Upper lobe of left lung (tissue), 6 donors: ENCODE results near the gene C10orf143. TPM values are rescaled to one million over a fixed set of nuclear protein-coding genes. Genes with fewer than 3 reads are reported as not detected.

Experiments
- ATAC-seq, 2 donors: fragments of 200-7000 bp; cut with Tn5 transposase; one replicate each; pipeline ENCODE4 v1.9.1; 2022; ENCODE audit warnings: mild to moderate bottlenecking in 2 of 2, moderate library complexity in 2 of 2; ENCODE audit not compliant: low FRiP score in 2 of 2
- DNase-seq, 2 donors: peaks; one replicate each; pipeline ENCODE4 v3.0.0-alpha.2; 2019 to 2020
- H3K27ac ChIP-seq, 4 donors: fragments of 200-600 bp; sonication (generic); one replicate each; pipeline ENCODE4 v1.5.1; 2016 to 2019
- H3K27me3 ChIP-seq, 4 donors: fragments of 200-600 bp; sonication (generic); one replicate each; pipeline ENCODE4 v1.5.1; 2017 to 2019
- H3K36me3 ChIP-seq, 4 donors: fragments of 200-600 bp; sonication (generic); one replicate each; pipeline ENCODE4 v1.5.1; 2016 to 2019
- H3K4me1 ChIP-seq, 4 donors: fragments of 200-600 bp; sonication (generic); one replicate each; pipeline ENCODE4 v1.5.1; 2018 to 2019
- H3K4me3 ChIP-seq, 4 donors: fragments of 200-600 bp; sonication (generic); one replicate each; pipeline ENCODE4 v1.5.1; 2017 to 2019; ENCODE audit warnings: mild to moderate bottlenecking in 2 of 4, moderate library complexity in 1 of 4
- H3K9me3 ChIP-seq, 4 donors: fragments of 200-600 bp; sonication (generic); one replicate each; pipeline ENCODE4 v1.5.1; 2018 to 2019
- EP300 ChIP-seq, 4 donors: sonication (generic); formaldehyde crosslinking; IDR thresholded peaks; one replicate each; pipeline ENCODE4 v1.5.1; 2017; ENCODE audit warnings: antibody characterized with exemption in 4 of 4, control low read depth in 2 of 4
- POLR2A ChIP-seq, 4 donors: fragments of 450-650 bp; IDR thresholded peaks; one replicate each; pipeline ENCODE4 v1.5.1; 2016 to 2017; ENCODE audit warnings: antibody characterized with exemption in 4 of 4, mild to moderate bottlenecking in 2 of 4
- POLR2AphosphoS5 ChIP-seq, 2 donors: sonication (generic); formaldehyde crosslinking; IDR thresholded peaks; one replicate each; pipeline ENCODE4 v1.5.1; 2017; ENCODE audit warnings: antibody characterized with exemption in 2 of 2
- WGBS, 2 donors: methylation state at CpG; one replicate each; pipeline ENCODE4 v1.1.5; 2017 to 2018; 5-methylcytosine and 5-hydroxymethylcytosine counted together
- total RNA-seq, 6 donors: library from RNA; depleted of rRNA in 4 of 6; stranded (reverse); fragments of >200 nt in 4 of 6; gene quantifications; one replicate each; pipeline versions ENCODE4 v1.1.0 to v1.2.1, GENCODE V29; 2016 to 2021
- TF ChIP-seq, protein P1 (sequence below), 6 experiments: fragments of 450-650 bp in 4 of 6; fragments of 200-600 bp in 2 of 6; sonication (generic) in 2 of 6; IDR thresholded peaks; one replicate each; pipeline ENCODE4 v1.5.1; 2016 to 2019; ENCODE audit warnings: antibody characterized with exemption in 6 of 6
- donor health status: DM: no; HTN: no; CAD: no; lungs with moderate emphysema.
- donor health status: DM: no; HTN: yes; CAD: no; lungs with severe emphysema.

C10orf143 gene
- total RNA-seq, 6 donors from 2014 or later: 0.55 to 6.0 (median 4.4) TPM; not detected in 1

DNA sequence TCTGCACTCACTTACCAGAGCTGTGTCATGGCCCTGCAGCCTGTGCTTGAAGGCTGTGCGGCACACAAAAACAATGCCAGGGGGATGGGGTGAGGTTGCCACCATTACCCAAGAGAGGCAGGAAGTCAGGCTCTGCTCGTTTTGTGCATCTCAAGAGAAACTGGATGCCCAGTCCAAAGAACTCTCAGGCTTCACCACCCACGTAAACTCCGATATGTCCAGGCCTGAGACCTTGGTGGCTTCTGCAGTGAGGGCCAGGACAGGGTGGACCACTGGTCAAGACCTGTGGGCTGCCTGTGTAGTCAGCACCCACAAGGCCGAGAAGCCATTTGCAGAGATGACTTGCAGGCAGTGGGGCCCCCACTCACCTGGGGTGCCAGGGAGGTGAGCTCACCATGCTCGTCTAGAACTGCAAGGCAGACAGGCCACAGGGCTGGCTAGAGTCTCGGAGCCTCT lies 91.9 kb downstream of the C10orf143 start:
- Histone ChIP-seq H3K4me3 (no peak overlapping the region), H3K4me1 (no peaks in the 10 kb centered on the region), H3K27ac (no peak overlapping the region), H3K9me3 (no peaks in the 10 kb centered on the region), H3K27me3 (no peaks in the 10 kb centered on the region), H3K36me3 (no peaks in the 10 kb centered on the region)
- TF ChIP-seq EP300 (IDR thresholded peaks at IDR 0.05) (no peak), POLR2AphosphoS5 (IDR thresholded peaks at IDR 0.05) (no peak), POLR2A (IDR thresholded peaks at IDR 0.05) (no peak)
- TF ChIP-seq, protein P1, sequence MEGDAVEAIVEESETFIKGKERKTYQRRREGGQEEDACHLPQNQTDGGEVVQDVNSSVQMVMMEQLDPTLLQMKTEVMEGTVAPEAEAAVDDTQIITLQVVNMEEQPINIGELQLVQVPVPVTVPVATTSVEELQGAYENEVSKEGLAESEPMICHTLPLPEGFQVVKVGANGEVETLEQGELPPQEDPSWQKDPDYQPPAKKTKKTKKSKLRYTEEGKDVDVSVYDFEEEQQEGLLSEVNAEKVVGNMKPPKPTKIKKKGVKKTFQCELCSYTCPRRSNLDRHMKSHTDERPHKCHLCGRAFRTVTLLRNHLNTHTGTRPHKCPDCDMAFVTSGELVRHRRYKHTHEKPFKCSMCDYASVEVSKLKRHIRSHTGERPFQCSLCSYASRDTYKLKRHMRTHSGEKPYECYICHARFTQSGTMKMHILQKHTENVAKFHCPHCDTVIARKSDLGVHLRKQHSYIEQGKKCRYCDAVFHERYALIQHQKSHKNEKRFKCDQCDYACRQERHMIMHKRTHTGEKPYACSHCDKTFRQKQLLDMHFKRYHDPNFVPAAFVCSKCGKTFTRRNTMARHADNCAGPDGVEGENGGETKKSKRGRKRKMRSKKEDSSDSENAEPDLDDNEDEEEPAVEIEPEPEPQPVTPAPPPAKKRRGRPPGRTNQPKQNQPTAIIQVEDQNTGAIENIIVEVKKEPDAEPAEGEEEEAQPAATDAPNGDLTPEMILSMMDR (IDR thresholded peaks at IDR 0.05): no peak
- peak in 1 of 2 donors; percentile 19 for DNase-seq
- WGBS, 2 donors: 84 to 95% methylated on average over 4 to 6 of the region's 7 CpGs
- ATAC-seq: no peak

DNA sequence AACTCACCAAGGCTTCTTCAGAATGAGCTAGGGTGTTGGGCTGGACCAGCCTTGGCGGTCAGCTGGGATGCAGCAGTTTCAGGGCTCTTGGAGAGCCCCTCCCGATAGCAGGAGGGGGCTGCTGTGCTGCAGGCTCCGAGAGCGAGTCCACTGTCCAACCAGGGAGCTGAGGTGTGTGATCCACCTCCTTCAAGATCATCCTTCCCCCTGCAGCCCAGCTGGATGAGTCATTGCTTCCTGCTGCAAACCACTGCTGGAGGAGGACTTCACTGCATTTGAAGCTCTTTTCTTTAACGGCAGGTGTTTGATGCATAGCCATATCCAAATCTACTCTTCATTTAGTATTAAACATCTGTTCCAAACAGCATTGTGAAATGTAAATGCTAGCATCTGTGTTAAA lies 92.4 kb downstream of the C10orf143 start:
- no peak overlapping the region for H3K27ac ChIP-seq
- ATAC-seq: no peak
- H3K36me3 ChIP-seq: no peaks in the 10 kb centered on the region
- H3K9me3 ChIP-seq: no peaks in the 10 kb centered on the region
- TF ChIP-seq POLR2A (IDR thresholded peaks at IDR 0.05): no peak
- TF ChIP-seq POLR2AphosphoS5 (IDR thresholded peaks at IDR 0.05): no peak
- TF ChIP-seq EP300 (IDR thresholded peaks at IDR 0.05): no peak
- TF ChIP-seq, protein P1 (IDR thresholded peaks at IDR 0.05): no peak
- 70 to 75% methylated on average over 2 to 5 of the region's 5 CpGs for WGBS, 2 donors
- H3K4me3 ChIP-seq: no peak overlapping the region
- H3K4me1 ChIP-seq: no peaks in the 10 kb centered on the region
- H3K27me3 ChIP-seq: no peaks in the 10 kb centered on the region
- DNase-seq: no peak

DNA sequence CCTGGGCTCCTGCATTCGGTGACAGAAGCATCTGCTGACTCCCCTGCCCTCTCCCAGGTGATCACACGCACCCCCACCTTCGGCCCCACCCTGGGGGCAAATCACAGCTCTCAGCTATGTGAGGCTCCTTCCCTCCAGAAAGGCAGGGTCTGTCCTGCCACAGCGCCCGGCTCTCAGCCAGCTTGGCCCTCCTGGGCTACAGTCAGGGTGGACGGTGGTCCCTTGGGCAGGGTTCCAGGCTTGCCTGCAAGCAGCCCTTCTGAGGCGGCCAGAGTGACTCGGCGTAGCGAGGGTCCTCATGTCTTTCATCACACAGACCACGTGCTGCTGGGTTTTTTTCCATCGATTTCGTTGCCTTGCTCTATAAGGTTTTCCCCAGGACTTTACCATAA lies 93.0 kb downstream of the C10orf143 start:
- Histone ChIP-seq H3K36me3 (no peaks in the 10 kb centered on the region), H3K9me3 (no peaks in the 10 kb centered on the region), H3K4me3 (no peak overlapping the region), H3K27ac (no peak overlapping the region), H3K4me1 (no peaks in the 10 kb centered on the region), H3K27me3 (no peaks in the 10 kb centered on the region)
- 85 to 92% methylated on average over 13 of the region's 13 CpGs for WGBS, 2 donors
- DNase-seq: peak in 1 of 2 donors; percentile 7
- TF ChIP-seq POLR2A (IDR thresholded peaks at IDR 0.05) (no peak), EP300 (IDR thresholded peaks at IDR 0.05) (no peak), POLR2AphosphoS5 (IDR thresholded peaks at IDR 0.05) (no peak)
- TF ChIP-seq, protein P1 (IDR thresholded peaks at IDR 0.05): no peak
- no peak for ATAC-seq

DNA sequence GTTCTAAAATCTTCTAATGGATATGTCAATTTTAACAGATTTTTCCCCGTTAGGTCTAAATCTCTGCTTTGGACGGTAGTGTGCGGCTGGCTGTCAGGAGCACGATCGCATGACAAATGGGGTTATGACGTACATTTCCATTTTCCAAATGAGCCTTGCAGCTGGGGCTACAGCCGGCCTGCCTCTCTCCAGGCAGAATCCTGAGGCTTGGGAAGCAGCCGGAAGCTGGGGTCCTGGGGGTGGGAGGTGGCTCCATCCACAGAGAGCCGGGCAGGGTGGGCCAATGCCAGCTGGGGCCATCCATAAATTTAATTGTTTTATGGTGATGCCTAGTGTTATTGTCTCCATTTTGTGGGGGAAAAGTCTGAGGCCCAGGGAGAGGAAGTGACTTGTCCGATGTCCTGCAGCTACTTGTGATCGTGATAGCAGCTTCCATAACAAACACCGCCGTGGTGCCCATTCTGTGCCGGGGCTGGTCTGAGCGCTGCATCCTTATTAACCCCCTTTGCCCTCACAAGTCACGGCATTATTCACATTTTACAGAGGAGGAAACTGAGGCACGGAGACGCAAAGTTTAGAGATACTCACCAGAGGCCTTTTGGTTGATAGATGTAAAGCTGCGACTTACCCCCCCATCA lies 93.5 kb downstream of the C10orf143 start:
- Histone ChIP-seq H3K4me3 (no peak overlapping the region), H3K36me3 (no peaks in the 10 kb centered on the region), H3K9me3 (no peaks in the 10 kb centered on the region), H3K4me1 (peaks cover 0 to 1% (median under 1%) of the 10 kb centered on the region in 4 donors), H3K27me3 (no peaks in the 10 kb centered on the region), H3K27ac (no peak overlapping the region)
- DNase-seq (peak in 1 of 2 donors; percentile 3), ATAC-seq (no peak)
- 72 to 76% methylated on average over 14 to 19 of the region's 19 CpGs for WGBS, 2 donors
- TF ChIP-seq, protein P1 (IDR thresholded peaks at IDR 0.05): no peak
- TF ChIP-seq EP300 (IDR thresholded peaks at IDR 0.05) (no peak), POLR2A (IDR thresholded peaks at IDR 0.05) (no peak), POLR2AphosphoS5 (IDR thresholded peaks at IDR 0.05) (no peak)

DNA sequence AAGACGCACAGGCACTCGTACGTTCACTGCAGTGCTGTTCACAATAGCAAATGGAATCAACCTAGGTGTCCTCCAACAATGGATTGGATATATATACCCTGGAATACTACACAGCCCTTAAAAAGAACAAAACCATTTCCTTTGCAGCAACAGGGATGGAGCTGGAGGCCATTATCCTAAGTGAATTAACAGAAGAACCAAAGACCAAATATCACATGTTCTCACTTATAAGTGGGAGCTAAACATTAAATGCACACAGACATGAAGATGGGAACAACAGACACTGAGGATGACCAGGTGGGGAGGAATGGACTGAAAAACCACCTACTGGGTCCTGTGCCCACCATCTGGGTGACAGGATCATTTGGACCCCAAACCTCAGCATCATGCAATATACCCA lies 94.5 kb downstream of the C10orf143 start:
- Histone ChIP-seq H3K4me1 (peaks cover 0 to 5% (median 1%) of the 10 kb centered on the region in 4 donors), H3K36me3 (no peaks in the 10 kb centered on the region), H3K27me3 (no peaks in the 10 kb centered on the region), H3K27ac (no peak overlapping the region), H3K4me3 (no peak overlapping the region), H3K9me3 (no peaks in the 10 kb centered on the region)
- 93 to 95% methylated on average over 3 of the region's 3 CpGs for WGBS, 2 donors
- no peak for ATAC-seq
- TF ChIP-seq POLR2AphosphoS5 (IDR thresholded peaks at IDR 0.05) (no peak), POLR2A (IDR thresholded peaks at IDR 0.05) (no peak), EP300 (IDR thresholded peaks at IDR 0.05) (no peak)
- TF ChIP-seq, protein P1 (IDR thresholded peaks at IDR 0.05): no peak
- DNase-seq: no peak
